GM21576 (cell line): ENCODE measurements around the gene MACO1.
"Not testable (repeated sequence)": the region's sequence is repeated elsewhere in the genome, so short reads cannot be mapped to it uniquely, and the experiment has no call there.

Source experiments
- ATAC-seq: cut with Tn5 transposase; IDR thresholded peaks from one replicate; pipeline ENCODE4 v1.9.1; 2021; ENCODE audit warnings: mild to moderate bottlenecking, moderate library complexity; ENCODE audit not compliant: unreplicated experiment

MACO1 gene

DNA sequence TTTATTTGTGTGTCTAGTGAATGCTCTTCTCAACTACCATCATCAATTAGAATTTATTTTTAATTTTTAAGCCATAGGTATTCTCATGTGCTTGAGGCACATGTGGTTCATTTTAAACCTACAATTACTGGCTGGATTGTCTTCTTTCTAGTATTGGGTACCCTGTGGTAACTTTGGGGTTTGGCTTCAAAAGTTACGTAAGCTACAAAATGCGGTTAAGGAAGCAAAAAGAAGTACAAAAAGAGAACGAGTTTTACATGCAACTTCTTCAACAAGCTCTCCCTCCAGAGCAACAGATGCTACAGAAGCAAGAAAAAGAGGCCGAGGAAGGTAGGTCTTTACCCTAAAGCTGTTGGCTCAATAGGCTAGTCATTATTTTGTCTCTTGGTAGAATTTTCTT lies 25.8 kb downstream of the MACO1 start:
- no peak for ATAC-seq

DNA sequence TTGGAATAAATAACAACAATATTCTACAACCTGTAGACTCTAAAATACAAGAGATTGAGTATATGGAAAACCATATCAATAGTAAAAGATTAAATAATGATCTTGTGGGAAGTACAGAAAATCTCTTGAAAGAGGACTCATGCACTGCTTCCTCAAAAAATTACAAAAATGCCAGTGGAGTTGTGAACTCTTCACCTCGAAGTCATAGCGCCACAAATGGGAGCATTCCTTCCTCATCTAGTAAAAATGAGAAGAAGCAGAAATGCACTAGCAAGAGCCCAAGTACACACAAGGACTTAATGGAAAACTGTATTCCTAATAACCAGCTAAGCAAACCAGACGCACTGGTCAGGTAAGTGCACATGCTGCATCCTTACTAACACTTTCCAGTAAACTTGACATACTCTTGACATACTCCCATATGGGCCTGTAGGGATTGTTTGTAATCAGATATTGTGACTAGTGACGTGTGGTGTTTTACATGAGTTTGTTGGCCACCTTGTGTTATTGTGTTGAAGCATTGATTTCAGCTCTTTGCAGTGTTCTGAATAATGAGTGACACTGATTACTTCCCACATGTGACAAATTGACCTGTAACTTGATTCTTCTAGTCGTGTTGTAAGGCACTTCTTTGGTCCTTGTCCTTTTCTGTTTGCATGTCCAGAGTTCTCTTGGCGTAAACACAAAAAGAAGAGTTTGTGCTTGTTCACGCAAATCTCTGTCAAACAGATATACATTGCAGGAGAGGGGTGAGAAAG lies 28.0 kb downstream of the MACO1 start:
- no peak for ATAC-seq

DNA sequence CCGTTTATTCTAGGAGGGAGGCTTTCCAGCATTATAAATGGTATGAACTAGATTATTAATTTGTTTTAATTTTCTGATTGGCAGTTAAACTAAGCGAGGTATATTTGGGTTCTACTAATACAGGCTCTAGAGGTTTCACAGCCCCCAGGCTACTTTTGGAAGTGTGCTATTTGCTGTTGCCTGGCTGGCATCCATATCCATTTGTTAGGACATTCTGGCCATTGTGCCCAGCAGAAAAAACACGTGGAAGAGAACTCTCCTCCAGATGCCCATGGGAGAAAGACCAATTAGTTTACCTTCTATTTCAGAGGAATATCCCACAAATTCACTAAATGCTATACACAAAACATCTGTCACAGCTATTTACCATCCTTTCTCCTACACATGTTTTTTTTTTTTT lies 29.3 kb downstream of the MACO1 start:
- no peak for ATAC-seq

DNA sequence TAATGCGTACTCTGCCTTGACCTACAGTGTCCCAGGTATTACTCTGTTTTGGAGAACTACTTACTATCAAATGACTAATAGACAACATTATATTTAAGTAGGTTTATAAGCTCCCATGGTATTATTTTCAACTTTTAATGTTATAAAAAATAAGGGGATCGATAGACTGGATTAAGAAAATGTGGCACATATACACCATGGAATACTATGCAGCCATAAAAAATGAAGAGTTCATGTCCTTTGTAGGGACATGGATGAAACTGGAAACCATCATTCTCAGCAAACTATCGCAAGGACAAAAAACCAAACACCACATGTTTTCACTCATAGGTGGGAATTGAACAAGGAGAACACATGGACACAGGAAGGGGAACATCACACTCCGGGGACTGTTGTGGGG lies 30.1 kb downstream of the MACO1 start:
- not testable (repeated sequence) for ATAC-seq

DNA sequence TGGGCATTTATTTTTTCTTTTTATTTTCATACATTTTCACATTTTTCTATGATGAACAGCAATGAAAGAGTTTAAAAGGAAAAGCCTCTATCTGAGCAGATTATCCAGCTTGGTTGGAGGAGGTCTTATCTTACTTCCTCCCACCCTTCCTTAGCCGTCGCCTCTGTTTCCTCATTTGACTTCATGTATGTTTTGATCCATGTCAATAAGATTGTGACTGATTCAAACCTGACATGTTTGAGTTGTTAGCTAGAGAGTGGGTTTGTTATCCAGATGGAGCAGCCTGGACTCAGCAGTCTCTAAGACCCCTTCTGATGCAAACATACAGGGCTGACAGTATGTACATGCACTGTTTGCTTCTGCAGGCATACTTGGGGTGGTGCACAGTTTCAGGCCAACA lies 31.2 kb downstream of the MACO1 start:
- no peak for ATAC-seq

DNA sequence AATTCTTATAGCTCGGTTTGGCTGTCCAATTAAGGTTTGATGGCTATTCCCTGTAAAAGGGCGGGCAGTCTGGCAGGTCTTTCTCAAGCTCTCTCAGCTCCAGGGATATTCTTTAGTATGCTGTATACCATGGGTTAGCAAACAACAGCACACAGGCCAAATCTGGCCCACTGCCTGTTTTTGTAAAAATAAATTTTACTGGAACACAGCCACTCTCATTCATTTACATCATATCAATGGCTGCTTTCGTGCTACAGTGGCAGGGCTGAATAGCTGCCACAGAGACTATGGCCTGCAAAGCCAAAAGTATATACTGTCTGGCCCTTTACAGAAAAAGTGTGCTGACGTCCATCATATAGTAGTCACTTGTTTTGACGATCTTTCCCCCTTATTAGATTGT lies 32.0 kb downstream of the MACO1 start:
- ATAC-seq = no peak

DNA sequence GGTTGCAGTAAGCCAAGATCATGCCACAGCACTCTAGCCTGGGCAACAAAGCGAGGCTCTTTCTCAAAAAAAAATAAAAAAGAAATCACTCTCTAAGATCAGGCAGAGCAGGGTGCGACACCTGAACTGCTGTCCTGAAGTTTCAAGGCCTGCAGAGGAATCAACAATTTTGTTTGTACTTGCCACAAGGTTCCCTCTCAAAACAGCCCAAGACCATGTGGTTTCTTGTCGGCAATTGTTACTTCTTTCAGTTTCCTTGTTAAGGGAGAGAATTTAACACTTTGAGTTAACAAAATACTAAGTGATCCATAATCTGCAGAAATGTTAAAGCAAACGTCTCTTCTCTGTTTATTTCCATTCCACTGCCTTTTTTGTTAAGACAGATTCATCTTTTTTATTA lies 36.5 kb downstream of the MACO1 start:
- no peak for ATAC-seq

DNA sequence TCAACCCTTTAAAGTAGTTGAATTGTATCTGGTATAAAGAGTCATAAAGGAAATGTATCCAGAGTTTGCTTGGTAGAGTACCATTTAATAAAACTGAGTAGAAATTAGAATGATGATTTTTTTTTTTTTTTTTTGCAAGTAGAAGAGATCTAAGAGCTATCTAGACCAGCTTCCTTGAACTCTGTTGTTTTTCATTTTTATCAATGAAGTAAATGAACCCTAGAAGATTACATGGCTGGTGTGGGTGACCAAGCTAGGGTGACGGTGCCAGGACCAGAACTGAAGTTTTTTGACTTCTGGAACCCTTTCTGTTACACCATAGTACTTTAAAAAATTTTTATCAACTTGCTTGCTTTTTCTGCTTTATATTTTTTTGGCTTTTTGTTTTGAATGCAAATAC lies 36.9 kb downstream of the MACO1 start:
- ATAC-seq = no peak

DNA sequence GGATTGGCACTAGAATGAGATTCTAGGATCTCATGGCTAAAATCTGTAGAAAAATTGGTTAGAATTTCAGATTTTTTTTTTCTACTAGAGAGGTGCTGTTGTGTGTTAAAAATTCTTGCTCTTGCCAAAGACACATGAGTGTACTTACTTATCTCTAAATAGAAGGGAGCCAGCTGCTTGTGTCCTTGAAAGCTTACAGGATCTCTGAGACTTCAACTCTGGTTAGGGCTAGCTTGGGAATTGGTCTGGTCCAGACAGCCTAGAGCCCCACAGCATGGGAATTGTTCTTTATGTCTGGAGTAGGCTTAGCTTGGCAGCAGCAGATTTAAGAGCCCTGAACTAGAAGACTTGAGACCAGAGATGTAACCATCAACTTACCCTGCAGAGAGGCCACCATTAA lies 37.3 kb downstream of the MACO1 start:
- ATAC-seq = no peak

DNA sequence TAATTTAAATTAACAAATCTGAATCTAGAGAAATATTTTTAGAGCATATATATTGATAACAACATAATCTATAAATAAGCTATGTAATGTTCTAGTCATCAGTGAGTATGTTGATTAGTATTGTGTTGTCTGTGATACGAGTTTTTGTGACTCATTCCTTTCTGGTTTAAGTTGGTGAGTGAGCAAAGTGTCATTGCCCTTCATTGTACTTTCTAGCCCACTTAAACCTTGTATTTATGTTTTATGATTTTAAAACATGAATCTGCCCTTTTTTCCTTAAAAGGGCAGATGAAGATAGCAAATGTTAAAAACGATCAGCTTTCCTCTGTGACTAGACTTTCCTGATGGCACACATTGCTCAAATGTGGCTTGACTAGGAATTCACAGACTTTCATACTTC lies 38.5 kb downstream of the MACO1 start:
- no peak for ATAC-seq

DNA sequence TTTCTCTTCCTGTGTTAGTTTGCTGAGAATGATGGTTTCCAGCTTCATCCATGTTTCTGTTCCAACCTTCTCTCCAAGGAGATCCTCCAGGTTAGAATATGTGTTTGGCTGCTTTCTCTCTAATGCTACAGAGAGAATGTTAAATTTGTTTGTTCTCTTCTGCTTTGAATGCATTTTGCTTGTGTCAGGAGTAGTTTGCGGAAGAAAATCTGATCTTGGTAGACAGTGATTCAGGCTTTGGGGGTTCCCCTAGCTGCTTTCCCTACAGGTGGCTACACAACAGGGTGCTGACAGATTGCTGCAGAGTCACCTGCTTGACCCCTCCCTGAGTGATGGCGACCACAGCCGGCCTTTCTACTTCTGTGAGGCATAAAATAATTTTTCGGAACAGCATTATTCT lies 41.8 kb downstream of the MACO1 start:
- no peak for ATAC-seq

DNA sequence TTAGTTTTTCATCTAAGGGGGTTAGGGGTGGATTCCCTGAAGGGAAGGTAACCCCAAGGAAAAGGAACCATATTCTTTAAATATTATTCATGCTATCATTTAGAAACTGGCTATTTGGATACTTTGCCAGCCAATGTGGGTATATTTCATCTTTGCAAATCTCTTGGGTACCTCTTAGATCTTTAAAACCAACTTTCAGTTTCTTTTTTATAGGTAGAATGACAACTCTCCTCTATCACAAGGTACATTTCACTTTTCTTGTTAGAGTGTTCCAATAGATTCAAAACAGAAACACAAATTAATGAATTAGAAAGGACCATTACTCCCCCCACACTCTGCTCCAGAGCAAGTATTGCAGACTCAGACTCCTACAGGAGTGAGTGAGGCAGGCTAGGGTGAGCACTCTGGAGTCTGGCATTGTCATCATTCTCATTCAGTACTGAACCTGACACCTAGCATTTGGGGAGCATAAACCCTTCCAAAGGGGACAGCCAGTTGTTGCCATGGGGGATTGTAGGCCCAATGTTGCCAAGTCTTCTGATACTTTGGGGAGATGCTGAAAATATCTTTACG lies 43.0 kb downstream of the MACO1 start:
- ATAC-seq = no peak

DNA sequence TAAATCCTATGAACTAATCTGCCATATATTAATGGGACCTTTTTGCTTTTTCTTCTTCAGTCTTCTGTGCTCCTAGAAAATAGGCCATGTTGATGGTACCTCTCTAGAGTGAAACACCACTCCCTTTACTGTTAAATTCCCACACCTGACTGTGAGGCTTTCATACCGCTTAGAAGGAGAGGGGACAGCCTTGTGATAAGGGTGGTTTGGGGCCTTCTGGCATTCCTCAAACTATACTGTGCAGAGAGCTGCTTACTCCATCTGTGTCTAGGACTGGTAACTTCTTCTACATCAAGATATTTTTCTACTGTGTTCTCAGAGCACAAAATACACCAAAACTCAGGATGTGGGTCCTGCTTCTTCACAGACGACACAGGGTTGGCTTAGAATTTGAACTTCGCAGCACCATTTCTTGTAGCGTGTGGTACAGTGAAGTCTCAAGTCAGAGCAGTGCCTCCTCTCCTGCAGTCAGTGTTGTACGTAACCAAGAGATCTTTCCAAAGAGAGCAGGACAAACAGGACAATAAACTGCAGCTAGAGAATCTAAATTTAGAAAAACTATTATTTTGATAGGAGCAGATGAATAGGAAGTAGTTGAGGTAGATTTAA lies 43.8 kb downstream of the MACO1 start:
- no peak for ATAC-seq

DNA sequence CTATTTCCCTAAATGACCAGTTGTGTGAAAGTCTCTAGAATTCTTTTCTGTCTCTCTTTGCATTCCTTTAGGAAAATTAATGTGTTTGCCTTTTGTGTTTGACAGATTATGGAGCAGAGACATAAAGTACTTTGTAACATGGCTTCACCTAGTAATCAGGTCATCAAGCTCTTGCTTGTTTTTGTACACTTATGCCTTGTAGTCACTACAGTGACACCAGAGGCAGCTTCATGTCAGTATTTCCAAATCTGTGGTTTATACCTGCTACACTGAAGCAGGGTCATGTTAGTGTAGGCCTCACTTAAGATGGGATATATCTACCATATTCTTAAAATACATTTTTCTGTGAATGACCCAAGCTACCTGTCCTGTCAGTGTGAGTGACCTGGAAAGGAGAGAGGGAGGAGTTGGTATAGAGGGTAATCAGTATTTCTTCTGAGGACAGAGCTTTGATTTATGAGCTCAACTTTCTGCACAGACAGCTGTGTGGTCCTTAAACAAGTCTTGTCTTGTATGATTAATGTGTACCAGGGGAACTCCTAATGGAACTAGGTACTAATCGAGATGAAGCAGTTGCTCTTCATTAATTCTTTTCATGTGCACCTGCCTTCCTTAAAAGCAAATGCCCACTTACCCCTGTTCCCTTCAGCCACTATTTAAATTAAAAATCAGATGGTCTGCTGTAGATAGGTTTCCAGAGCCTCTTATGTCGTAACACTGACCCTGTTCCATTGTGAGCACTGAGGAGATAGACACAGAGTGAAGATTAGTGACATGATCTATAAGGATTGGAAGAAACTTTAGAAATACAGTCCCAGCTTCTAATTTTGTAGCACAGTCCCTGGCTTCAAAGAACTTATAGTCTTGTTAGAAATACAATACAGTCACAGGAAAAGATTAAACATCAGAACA lies 45.7 kb downstream of the MACO1 start:
- ATAC-seq = no peak

DNA sequence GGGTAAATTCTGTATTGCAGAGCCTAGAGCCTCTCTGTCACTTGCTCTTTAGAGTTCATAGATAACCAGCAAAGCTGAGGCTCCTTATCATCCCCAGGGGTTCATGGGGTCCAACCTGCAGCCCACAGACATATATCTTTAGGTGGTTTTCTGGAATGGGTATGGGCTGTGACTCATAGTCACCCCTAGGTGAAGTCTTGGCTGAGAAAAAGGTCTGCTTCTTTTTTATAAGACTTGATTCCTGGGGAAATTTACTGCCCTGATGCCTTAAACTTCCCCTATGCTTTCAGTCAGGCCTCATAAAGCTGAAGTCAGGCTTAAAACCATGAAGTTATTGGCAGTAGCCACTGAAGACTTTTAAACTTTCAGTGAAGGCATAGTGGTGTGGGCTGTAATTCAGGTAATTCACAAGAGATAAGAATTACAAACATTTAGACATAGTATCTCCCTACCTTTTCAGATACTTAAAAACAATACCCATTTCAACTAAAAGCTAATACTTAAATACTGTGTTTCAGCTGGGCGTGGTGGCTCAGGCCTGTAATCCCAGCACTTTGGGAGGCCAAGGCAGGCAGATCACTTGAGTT lies 46.8 kb downstream of the MACO1 start:
- ATAC-seq = no peak

DNA sequence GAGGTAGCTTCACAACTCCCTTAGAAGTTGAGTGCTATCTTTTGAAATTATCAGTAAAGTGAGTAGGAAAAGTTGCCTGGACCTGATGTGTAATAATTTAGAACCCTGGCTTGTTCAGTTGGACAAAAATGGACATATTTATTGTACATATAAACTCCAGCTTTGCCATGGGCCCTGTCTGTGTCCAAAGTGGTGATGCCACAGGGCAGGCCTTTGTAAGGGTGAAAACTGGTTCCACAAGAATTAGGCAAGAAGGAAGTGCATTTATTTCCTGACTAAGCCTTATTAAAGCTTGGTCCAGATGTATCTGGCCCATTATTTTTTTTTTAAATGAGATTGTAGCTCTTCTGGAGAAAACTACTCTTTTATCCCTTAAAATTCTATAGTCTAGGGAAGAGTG lies 47.9 kb downstream of the MACO1 start:
- no peak for ATAC-seq

DNA sequence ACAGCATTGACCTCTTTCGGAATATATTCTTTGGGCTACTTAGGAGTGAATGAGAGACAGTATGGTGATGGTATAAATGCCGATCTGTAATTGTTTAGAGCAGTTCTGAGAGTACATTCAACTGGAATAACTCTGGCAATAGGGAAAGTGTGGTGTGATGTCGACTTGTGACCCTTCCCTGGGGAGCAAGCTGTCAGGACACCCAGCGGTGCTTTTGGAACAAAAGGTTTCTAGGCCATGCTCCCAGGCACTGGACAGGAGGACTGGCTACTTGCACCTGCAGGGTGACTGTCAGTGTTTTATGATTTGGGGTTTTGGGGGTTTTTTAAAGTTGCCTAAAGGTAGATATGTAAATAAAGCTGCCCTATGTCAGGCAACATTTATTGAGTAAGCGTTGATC lies 50.9 kb downstream of the MACO1 start:
- ATAC-seq = no peak

DNA sequence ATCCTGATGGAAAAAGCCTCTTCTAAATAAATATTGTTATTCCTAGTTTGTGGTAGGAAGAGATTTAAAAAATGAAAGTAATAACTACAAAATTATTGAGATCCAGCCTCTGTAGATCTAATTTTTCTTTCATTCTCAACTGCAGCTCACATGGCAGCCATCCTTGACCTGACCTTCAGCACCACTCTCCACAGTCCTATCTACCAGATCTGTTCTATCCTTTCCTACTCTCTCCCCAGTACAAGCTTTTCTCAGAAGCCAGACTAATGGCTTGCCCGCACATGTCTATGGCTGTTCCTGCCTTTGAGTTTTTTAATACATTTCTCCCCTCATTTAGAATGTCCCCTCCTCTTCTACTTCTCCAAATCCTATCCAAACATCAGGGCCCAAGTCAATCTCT lies 51.5 kb downstream of the MACO1 start:
- no peak for ATAC-seq

DNA sequence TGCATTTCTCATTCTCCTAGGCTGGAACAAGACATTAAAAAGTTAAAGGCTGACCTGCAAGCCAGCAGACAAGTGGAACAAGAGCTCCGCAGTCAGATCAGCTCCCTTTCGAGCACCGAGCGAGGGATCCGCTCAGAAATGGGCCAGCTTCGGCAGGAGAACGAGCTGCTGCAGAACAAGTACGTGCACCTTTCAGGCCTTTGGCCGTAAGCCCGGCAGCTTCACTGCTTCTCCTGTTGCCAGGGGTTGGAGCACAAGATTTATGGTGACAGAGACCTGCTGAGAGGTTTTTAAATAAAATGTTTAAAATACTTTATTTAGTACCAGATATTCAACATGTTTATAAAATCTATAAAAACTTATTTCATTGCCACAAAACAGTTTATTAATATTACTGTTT lies 53.4 kb downstream of the MACO1 start:
- ATAC-seq = no peak

DNA sequence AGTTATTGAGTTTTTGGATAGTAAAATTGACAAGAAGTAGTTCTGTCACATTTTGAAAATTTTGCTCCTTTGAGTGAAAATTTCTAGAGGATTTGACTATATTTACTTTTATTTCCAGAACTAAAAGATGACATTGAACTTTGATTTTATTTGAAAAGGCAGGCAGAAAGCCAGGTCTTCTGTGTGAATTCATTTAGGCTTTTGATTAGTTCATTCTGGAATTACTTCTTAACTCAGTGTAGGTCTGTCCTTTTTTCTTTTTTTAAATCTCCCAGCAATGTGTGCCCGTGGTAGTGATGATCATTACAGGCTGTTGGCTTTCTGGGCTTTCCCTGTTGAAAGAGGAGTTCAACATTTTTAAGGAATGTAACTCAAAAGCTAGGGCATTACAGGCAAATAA lies 53.8 kb downstream of the MACO1 start:
- no peak for ATAC-seq
